Osteocyte (in vitro differentiated cells): ENCODE results near the gene SCAI. TPM values are rescaled to one million over a fixed set of nuclear protein-coding genes. Genes with fewer than 3 reads are reported as not detected.
"Not testable (repeated sequence)": the region's sequence is repeated elsewhere in the genome, so short reads cannot be mapped to it uniquely, and the experiment has no call there.

Experiments
- DNase-seq: peaks from one replicate; pipeline ENCODE4 v3.0.0; 2021; ENCODE audit warnings: mixed read lengths; ENCODE audit not compliant: unreplicated experiment; ENCODE audit errors: extremely low spot score
- H3K27ac Mint-ChIP-seq: one replicate; pipeline ENCODE4 v1.8.0; 2021; ENCODE audit warnings: mild to moderate bottlenecking, mixed read lengths; ENCODE audit not compliant: unreplicated experiment
- H3K27me3 Mint-ChIP-seq: one replicate; pipeline ENCODE4 v1.8.0; 2021; ENCODE audit warnings: mixed read lengths; ENCODE audit not compliant: unreplicated experiment
- H3K36me3 Mint-ChIP-seq: one replicate; pipeline ENCODE4 v1.8.0; 2021; ENCODE audit warnings: mixed read lengths; ENCODE audit not compliant: unreplicated experiment
- H3K4me1 Mint-ChIP-seq: one replicate; pipeline ENCODE4 v1.8.0; 2021; ENCODE audit warnings: mixed read lengths; ENCODE audit not compliant: unreplicated experiment
- H3K4me3 Mint-ChIP-seq: one replicate; pipeline ENCODE4 v1.8.0; 2021; ENCODE audit warnings: mild to moderate bottlenecking, moderate library complexity, mixed read lengths; ENCODE audit not compliant: unreplicated experiment
- H3K9me3 Mint-ChIP-seq: one replicate; pipeline ENCODE4 v1.8.0; 2021; ENCODE audit warnings: mixed read lengths; ENCODE audit not compliant: unreplicated experiment
- total RNA-seq: library from RNA; stranded (reverse); gene quantifications from 2 replicates; pipeline ENCODE4 v1.2.1, GENCODE V29; 2021
- TF ChIP-seq, protein P1 (sequence below): fragments of 200-600 bp; sonication (generic); IDR thresholded peaks from 2 replicates; pipeline ENCODE4 v1.5.0; 2021; ENCODE audit warnings: antibody characterized with exemption, mild to moderate bottlenecking, moderate library complexity

The SCAI gene
- total RNA-seq, 1 donor from 2014 or later: 8.6 TPM

- H3K4me1 Mint-ChIP-seq: no peaks in the 10 kb centered on the region
- H3K4me3 Mint-ChIP-seq: no peak overlapping the region
- no peaks in the 10 kb centered on the region for H3K9me3 Mint-ChIP-seq
- peaks cover 28% of the 10 kb centered on the region for H3K36me3 Mint-ChIP-seq
- TF ChIP-seq, protein P1, sequence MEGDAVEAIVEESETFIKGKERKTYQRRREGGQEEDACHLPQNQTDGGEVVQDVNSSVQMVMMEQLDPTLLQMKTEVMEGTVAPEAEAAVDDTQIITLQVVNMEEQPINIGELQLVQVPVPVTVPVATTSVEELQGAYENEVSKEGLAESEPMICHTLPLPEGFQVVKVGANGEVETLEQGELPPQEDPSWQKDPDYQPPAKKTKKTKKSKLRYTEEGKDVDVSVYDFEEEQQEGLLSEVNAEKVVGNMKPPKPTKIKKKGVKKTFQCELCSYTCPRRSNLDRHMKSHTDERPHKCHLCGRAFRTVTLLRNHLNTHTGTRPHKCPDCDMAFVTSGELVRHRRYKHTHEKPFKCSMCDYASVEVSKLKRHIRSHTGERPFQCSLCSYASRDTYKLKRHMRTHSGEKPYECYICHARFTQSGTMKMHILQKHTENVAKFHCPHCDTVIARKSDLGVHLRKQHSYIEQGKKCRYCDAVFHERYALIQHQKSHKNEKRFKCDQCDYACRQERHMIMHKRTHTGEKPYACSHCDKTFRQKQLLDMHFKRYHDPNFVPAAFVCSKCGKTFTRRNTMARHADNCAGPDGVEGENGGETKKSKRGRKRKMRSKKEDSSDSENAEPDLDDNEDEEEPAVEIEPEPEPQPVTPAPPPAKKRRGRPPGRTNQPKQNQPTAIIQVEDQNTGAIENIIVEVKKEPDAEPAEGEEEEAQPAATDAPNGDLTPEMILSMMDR: no peak
- no peak overlapping the region for H3K27ac Mint-ChIP-seq
- no peaks in the 10 kb centered on the region for H3K27me3 Mint-ChIP-seq
- no peak for DNase-seq
Measured at GRCh38 chr9:124929464-124929863, 213.9 kb downstream of the SCAI start.

DNA sequence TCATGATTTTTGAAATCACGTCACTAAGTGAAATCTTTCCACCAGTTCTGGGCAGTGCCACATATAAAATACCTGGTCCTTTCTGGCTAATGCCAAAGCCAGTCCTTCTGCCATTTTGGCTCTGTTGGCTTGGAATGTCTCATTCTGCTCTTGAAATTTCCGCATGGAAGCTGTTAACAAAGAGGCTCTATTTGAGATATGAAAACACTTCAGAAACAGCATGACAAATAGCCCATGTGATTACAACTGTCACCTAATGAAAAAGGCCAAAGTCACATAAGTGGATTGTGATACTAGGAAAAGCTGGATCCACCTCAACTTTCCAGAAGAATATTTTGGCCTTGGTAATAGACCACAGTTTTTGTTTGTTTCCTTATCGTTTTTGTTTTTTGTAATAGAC is 215.2 kb downstream of the SCAI start:
- Mint-ChIP-seq H3K9me3 (no peaks in the 10 kb centered on the region), H3K36me3 (peaks cover 24% of the 10 kb centered on the region), H3K27me3 (no peaks in the 10 kb centered on the region), H3K4me1 (no peaks in the 10 kb centered on the region), H3K27ac (no peak overlapping the region), H3K4me3 (no peak overlapping the region)
- no peak for DNase-seq
- TF ChIP-seq, protein P1: no peak

DNA sequence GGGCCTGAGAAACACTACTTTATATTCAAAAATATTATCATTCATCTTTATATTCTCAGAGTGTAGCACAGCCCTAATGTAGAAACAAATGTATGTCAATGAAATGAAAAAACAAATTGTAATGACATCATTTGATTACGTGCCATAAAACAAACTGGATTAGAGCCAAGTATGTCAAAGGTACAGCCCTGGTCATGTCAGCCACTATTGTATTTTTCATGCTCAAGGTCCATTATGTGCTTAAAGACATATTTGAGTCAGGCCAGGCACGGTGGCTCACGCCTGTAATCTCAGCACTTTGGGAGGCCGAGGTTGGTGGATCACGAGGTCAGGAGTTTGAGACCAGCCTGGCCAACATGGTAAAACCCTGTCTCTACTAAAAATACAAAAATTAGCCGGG is 222.9 kb downstream of the SCAI start:
- not testable (repeated sequence) for H3K4me3 Mint-ChIP-seq, H3K4me1 Mint-ChIP-seq, H3K27ac Mint-ChIP-seq, H3K27me3 Mint-ChIP-seq, H3K9me3 Mint-ChIP-seq, DNase-seq
- peaks cover 29% of the 10 kb centered on the region for H3K36me3 Mint-ChIP-seq

- no peak overlapping the region for H3K27ac Mint-ChIP-seq
- H3K4me3 Mint-ChIP-seq: no peak overlapping the region
- no peaks in the 10 kb centered on the region for H3K27me3 Mint-ChIP-seq
- peaks cover 34% of the 10 kb centered on the region for H3K36me3 Mint-ChIP-seq
- TF ChIP-seq, protein P1: no peak
- DNase-seq: no peak
- H3K9me3 Mint-ChIP-seq: no peaks in the 10 kb centered on the region
- H3K4me1 Mint-ChIP-seq: no peaks in the 10 kb centered on the region
Measured at GRCh38 chr9:124914753-124915405, 228.4 kb downstream of the SCAI start.

GRCh38 chr9:124913378-124913777 is 229.9 kb downstream of the SCAI start:
- H3K4me3 Mint-ChIP-seq: no peak overlapping the region
- no peaks in the 10 kb centered on the region for H3K9me3 Mint-ChIP-seq
- H3K27ac Mint-ChIP-seq: no peak overlapping the region
- TF ChIP-seq, protein P1: no peak
- no peaks in the 10 kb centered on the region for H3K27me3 Mint-ChIP-seq
- no peaks in the 10 kb centered on the region for H3K4me1 Mint-ChIP-seq
- DNase-seq: no peak
- peaks cover 33% of the 10 kb centered on the region for H3K36me3 Mint-ChIP-seq

GRCh38 chr9:124911766-124912165 is 231.6 kb downstream of the SCAI start:
- no peaks in the 10 kb centered on the region for H3K9me3 Mint-ChIP-seq
- DNase-seq: no peak
- no peaks in the 10 kb centered on the region for H3K4me1 Mint-ChIP-seq
- TF ChIP-seq, protein P1: no peak
- H3K4me3 Mint-ChIP-seq: no peak overlapping the region
- H3K27me3 Mint-ChIP-seq: no peaks in the 10 kb centered on the region
- no peak overlapping the region for H3K27ac Mint-ChIP-seq
- H3K36me3 Mint-ChIP-seq: peaks cover 40% of the 10 kb centered on the region
